Stomach (tissue), 4 donors: ENCODE measurements around the gene ILF2.
A peak's percentile ranks its signal among the peaks of the same experiment; 100 is the strongest.

Source experiments
- CTCF ChIP-seq, 7 experiments: fragments of 450-650 bp in 4 of 7; fragments of 200-600 bp in 3 of 7; sonication (generic) in 3 of 7; IDR thresholded peaks; one replicate each; pipeline ENCODE4 v1.5.1; 2016 to 2019; ENCODE audit warnings: antibody characterized with exemption in 7 of 7, control low read depth in 2 of 7, mild to moderate bottlenecking in 1 of 7
- POLR2A ChIP-seq, 4 donors: fragments of 450-650 bp; IDR thresholded peaks; one replicate each; pipeline ENCODE4 v1.6.1; 2016; ENCODE audit warnings: antibody characterized with exemption in 4 of 4, control low read depth in 2 of 4, mild to moderate bottlenecking in 1 of 4, moderate library complexity in 1 of 4
- POLR2AphosphoS5 ChIP-seq, 3 donors: sonication (generic); formaldehyde crosslinking; IDR thresholded peaks; one replicate each; pipeline ENCODE4 v1.6.1; 2016; ENCODE audit warnings: antibody characterized with exemption in 3 of 3

- TF ChIP-seq CTCF (IDR thresholded peaks at IDR 0.05), result no peak
- TF ChIP-seq POLR2A (IDR thresholded peaks at IDR 0.05), result no peak
- peak in 2 of 3 donors; percentile 23 to 47 for TF ChIP-seq POLR2AphosphoS5 (IDR thresholded peaks at IDR 0.05)
These were observed 26.6 kb upstream of the ILF2 start for GRCh38 chr1:153697191-153698019.
